HEK293 (cell line): ENCODE measurements around the gene GZF1.

Experiments used
- BCL11A ChIP-seq: fragments of 450-650 bp; formaldehyde crosslinking; IDR thresholded peaks from 2 replicates; pipeline ENCODE4 v1.5.1; 2016; ENCODE audit warnings: low read depth, missing biosample characterization, missing genetic modification characterization
- CTCF ChIP-seq: fragments of 450-650 bp; formaldehyde crosslinking; IDR thresholded peaks from 2 replicates; pipeline ENCODE4 v1.5.1; 2016; ENCODE audit warnings: missing biosample characterization, missing genetic modification characterization
- HOXD13 ChIP-seq: sonication (generic); formaldehyde crosslinking; IDR thresholded peaks from 2 replicates; pipeline ENCODE4 v1.8.0; 2022; ENCODE audit warnings: missing genetic modification reagents, borderline replicate concordance
- KLF9 ChIP-seq: fragments of 450-650 bp; formaldehyde crosslinking; IDR thresholded peaks from 2 replicates; pipeline ENCODE4 v1.5.1; 2016; ENCODE audit warnings: missing biosample characterization, missing genetic modification characterization, low read depth
- MEIS1 ChIP-seq: sonication (generic); formaldehyde crosslinking; IDR thresholded peaks from 2 replicates; pipeline ENCODE4 v1.8.1; 2022; ENCODE audit warnings: missing genetic modification reagents, mild to moderate bottlenecking, borderline replicate concordance
- SP2 ChIP-seq: fragments of 450-650 bp; formaldehyde crosslinking; IDR thresholded peaks from 2 replicates; pipeline ENCODE4 v1.5.1; 2016; ENCODE audit warnings: missing biosample characterization, missing genetic modification characterization
- TCF7L2 ChIP-seq: IDR thresholded peaks from 2 replicates; pipeline ENCODE4 v1.6.1; 2011; ENCODE audit warnings: low read depth, mild to moderate bottlenecking, inconsistent platforms, low read length, moderate library complexity, borderline replicate concordance
- ZBTB6 ChIP-seq: fragments of 450-650 bp; formaldehyde crosslinking; IDR thresholded peaks from 2 replicates; pipeline ENCODE4 v1.5.1; 2017; ENCODE audit warnings: missing biosample characterization, missing genetic modification characterization
- ZNF10 ChIP-seq: fragments of 450-650 bp; formaldehyde crosslinking; IDR thresholded peaks from 2 replicates; pipeline ENCODE4 v1.5.1; 2017; ENCODE audit warnings: missing biosample characterization, missing genetic modification characterization
- ZNF561 ChIP-seq: fragments of 450-650 bp; IDR thresholded peaks from 2 replicates; pipeline ENCODE4 v1.5.1; 2018; ENCODE audit warnings: missing biosample characterization, missing genetic modification characterization, borderline replicate concordance
- ZNF585B ChIP-seq: fragments of 450-650 bp; formaldehyde crosslinking; IDR thresholded peaks from 2 replicates; pipeline ENCODE4 v1.5.1; 2016; ENCODE audit warnings: missing biosample characterization, missing genetic modification characterization
- TF ChIP-seq, protein P1 (sequence below): fragments of 450-650 bp; formaldehyde crosslinking; IDR thresholded peaks from 2 replicates; pipeline ENCODE4 v1.5.1; 2016; ENCODE audit warnings: missing biosample characterization, missing genetic modification characterization

GRCh38 chr20:23406880-23407279 is 44.9 kb downstream of the GZF1 start:
- TF ChIP-seq ZBTB6 (tag by site-specific recombination) (no peak), TCF7L2 (no peak), CTCF (tag by site-specific recombination) (no peak), ZNF561 (no peak), MEIS1 (CRISPR knock-in tag) (no peak), ZNF10 (tag by site-specific recombination) (no peak), ZNF585B (no peak), BCL11A (tag by site-specific recombination) (no peak), SP2 (tag by site-specific recombination) (no peak), HOXD13 (no peak), KLF9 (tag by site-specific recombination) (no peak)
- TF ChIP-seq, protein P1, sequence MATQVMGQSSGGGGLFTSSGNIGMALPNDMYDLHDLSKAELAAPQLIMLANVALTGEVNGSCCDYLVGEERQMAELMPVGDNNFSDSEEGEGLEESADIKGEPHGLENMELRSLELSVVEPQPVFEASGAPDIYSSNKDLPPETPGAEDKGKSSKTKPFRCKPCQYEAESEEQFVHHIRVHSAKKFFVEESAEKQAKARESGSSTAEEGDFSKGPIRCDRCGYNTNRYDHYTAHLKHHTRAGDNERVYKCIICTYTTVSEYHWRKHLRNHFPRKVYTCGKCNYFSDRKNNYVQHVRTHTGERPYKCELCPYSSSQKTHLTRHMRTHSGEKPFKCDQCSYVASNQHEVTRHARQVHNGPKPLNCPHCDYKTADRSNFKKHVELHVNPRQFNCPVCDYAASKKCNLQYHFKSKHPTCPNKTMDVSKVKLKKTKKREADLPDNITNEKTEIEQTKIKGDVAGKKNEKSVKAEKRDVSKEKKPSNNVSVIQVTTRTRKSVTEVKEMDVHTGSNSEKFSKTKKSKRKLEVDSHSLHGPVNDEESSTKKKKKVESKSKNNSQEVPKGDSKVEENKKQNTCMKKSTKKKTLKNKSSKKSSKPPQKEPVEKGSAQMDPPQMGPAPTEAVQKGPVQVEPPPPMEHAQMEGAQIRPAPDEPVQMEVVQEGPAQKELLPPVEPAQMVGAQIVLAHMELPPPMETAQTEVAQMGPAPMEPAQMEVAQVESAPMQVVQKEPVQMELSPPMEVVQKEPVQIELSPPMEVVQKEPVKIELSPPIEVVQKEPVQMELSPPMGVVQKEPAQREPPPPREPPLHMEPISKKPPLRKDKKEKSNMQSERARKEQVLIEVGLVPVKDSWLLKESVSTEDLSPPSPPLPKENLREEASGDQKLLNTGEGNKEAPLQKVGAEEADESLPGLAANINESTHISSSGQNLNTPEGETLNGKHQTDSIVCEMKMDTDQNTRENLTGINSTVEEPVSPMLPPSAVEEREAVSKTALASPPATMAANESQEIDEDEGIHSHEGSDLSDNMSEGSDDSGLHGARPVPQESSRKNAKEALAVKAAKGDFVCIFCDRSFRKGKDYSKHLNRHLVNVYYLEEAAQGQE (tag by site-specific recombination): no peak
